SK-N-SH (cell line): ENCODE measurements around the gene FHOD3.

ENCODE experiments used
- CTCF ChIP-seq: fragments of 200-600 bp; sonication (generic); IDR thresholded peaks from 2 replicates; pipeline ENCODE4 v1.6.1; 2017; ENCODE audit warnings: antibody characterized with exemption, mild to moderate bottlenecking, moderate library complexity
- NRF1 ChIP-seq: IDR thresholded peaks from 2 replicates; pipeline ENCODE4 v1.6.1; 2012; ENCODE audit warnings: low read depth, mild to moderate bottlenecking, low read length
- RAD21 ChIP-seq: IDR thresholded peaks from 2 replicates; pipeline ENCODE4 v1.6.1; 2012; ENCODE audit warnings: mild to moderate bottlenecking, low read length
- TF ChIP-seq, protein P1 (sequence below): IDR thresholded peaks from 2 replicates; pipeline ENCODE4 v1.4.0; 2012; ENCODE audit warnings: low read depth

DNA sequence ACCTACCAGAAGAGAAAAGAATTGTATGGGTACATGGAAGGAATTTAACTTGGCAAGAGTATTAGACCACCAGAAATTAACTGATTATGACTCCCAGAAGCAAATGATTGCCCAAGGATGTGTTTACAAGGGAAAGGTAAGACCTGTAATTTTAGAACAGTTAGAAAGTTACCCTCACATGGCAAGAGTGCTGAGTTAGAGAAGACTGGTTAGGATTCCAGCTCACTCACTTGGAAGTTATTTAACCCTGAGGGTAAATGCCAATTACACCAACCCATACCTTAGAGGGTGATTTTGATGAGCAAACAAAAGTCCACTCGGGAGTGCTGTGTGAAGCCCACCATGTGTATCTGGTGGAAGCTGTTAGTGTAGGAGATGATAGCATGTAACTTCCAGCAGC is 361.1 kb downstream of the FHOD3 start:
- TF ChIP-seq NRF1, result no peak
- TF ChIP-seq CTCF, result no peak
- TF ChIP-seq RAD21, result no peak
- TF ChIP-seq, protein P1, sequence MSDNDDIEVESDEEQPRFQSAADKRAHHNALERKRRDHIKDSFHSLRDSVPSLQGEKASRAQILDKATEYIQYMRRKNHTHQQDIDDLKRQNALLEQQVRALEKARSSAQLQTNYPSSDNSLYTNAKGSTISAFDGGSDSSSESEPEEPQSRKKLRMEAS, result no peak
